ENCODE data around the gene KDM8.
A peak's percentile ranks its signal among the peaks of the same experiment; 100 is the strongest.

The KDM8 gene

DNA sequence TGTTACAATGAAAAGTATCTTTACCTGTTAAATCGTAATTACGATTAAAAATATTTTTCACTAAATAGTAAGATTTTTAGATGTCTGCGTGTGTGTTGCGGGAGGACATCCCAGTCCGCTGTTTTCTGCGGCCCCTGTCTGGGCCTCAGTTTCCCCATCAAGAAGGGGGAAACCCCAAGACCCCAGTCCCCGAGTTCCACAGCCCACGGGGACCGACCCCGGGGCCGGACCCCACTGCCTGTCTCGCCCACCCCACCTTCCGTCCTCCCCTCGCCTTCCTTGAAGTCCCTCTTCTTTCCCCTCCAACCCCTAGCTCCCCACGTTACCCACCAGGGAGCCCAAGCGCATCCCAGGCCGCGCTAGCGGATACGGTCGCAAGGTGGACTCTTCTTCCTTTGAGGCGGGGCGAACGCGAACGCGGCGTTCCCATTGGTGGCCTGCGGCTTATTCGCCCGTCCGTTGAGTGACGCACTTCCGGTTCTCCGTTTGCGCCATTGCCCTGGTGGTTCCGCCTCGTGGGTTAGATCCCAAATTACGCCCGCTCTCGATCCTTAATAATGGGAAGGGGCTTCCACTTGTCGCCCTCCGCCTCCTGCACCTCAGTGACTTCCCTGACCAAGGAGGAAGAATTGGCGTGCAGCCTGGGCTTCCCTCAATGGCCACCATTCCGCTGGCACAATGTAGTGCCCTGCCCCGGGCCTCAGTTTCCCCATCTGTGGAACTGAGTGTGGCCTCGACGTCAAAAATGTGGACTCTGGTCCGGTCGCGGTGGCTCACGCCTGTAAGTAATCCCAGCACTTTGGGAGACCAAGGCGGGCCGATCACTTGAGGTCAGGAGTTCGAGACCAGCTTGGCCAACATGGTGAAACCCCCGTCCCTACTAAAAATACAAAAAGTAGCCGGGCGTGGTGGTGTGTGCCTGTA is 65.3 kb downstream of the KDM8 start, which contains the start of gene NSMCE1:
Gene NSMCE1, minus strand, starts transcription at position 397 of the 924 bp plus-strand sequence. CDS start 11,202 bp downstream, outside the sequence.
- DNase-seq (ENCODE audit: extremely low read depth, low read depth): peak; percentile 89
- TF ChIP-seq, protein P1, sequence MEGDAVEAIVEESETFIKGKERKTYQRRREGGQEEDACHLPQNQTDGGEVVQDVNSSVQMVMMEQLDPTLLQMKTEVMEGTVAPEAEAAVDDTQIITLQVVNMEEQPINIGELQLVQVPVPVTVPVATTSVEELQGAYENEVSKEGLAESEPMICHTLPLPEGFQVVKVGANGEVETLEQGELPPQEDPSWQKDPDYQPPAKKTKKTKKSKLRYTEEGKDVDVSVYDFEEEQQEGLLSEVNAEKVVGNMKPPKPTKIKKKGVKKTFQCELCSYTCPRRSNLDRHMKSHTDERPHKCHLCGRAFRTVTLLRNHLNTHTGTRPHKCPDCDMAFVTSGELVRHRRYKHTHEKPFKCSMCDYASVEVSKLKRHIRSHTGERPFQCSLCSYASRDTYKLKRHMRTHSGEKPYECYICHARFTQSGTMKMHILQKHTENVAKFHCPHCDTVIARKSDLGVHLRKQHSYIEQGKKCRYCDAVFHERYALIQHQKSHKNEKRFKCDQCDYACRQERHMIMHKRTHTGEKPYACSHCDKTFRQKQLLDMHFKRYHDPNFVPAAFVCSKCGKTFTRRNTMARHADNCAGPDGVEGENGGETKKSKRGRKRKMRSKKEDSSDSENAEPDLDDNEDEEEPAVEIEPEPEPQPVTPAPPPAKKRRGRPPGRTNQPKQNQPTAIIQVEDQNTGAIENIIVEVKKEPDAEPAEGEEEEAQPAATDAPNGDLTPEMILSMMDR (IDR thresholded peaks at IDR 0.05; ENCODE audit: low read depth, low read length): peak; percentile 23

DNA sequence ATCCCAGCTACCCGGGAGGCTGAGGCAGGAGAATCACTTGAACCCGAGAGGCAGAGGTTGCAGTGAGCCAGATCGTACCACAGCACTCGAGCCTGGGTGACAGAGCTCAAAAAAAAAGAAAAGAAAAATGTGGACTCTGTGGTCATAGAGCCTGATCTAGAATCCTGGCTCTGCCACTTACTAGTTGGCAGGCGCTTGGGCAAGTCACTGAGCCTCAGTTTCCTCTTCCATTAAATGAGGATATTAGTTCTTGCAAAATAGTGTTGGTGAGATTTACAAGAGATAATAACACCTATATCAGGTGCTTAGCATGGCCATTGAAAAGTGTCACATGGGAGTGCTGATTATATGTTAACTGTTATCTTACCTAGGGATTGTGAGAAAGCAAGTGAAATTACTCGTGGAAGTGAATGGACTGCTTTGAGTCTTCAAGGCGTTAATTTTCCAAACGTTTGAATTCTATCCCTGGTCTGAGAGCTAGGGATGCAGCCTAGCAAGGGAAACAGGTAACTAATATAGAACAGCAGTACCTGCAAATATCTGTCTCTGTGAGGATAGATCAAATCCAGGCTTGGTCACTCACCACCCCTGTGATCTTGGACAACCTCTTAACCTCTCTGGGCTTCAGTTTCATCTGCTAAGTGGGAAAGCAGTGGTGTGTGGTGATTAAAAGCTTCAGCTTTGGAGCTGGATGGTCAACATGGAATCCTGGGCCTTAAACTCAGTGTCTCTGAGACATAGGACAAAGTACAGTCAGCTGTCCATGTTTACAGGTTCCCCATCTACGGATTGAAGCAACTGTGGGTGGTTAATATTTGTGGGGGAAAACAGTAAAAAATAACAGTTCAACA is 66.2 kb downstream of the KDM8 start:
- TF ChIP-seq, protein P1 (IDR thresholded peaks at IDR 0.05; ENCODE audit: low read depth, low read length): no peak

DNA sequence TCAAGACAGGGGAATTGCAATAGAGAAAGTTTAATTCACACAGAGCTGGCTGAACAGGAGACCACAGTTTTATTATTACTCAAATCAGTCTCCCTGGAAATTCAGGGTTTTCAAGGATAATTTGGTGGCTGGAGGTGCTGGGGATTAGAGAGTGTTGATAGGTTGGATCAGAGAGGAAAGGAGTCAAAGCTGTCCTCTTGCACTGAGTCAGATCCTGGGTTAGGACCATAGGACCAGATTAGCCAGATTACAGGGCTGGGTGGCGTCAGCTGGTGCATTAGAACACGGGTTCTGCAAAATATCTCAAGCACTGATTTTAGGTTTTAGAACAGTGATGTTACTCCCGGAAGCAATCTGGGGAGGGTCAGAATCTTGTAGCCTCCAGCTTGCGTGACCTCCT is 67.0 kb downstream of the KDM8 start:
- no peak for DNase-seq (ENCODE audit: extremely low read depth, low read depth)
- TF ChIP-seq, protein P1 (IDR thresholded peaks at IDR 0.05; ENCODE audit: low read depth, low read length): no peak

More for the DNA sequence above, 66.2 kb downstream of the KDM8 start:
- DNase-seq (ENCODE audit: extremely low read depth, low read depth): no peak

Data from AG09319 (cell line).